K562 (cell line): ENCODE measurements around the gene NUB1. TPM values are rescaled to one million over a fixed set of nuclear protein-coding genes. Genes with fewer than 3 reads are reported as not detected.

ENCODE experiments used
- ATAC-seq: fragments of 200-7000 bp; cut with Tn5 transposase; 3 replicates; pipeline ENCODE4 v1.9.1; 2020; ENCODE audit warnings: moderate library complexity
- BruUV-seq: library from RNA; stranded (reverse); fragments of 400-500 nt; replicated peaks from 2 replicates; lab custom pipeline; 2021; lab: Mats Ljungman, UMichigan
- CTCF ChIA-PET: fragments of 300-600 bp; formaldehyde crosslinking; extraction: SDS; loops from one replicate; lab custom pipeline; 2021; ENCODE audit warnings: low intra/inter-chr PET ratio; lab: Yijun Ruan, JAX
- POLR2A ChIA-PET: fragments of 300-600, 350-650 bp; sonication (Branson Sonifier 250); formaldehyde crosslinking; extraction: SDS; loops from one replicate; lab custom pipeline; 2021; ENCODE audit warnings: antibody characterized with exemption, inconsistent platforms; lab: Yijun Ruan, JAX
- DNase-seq, 4 experiments: peaks; one replicate each; pipeline versions ENCODE4 v3.0.0 to v3.0.0-alpha.2; 2011 to 2018; ENCODE audit warnings: low spot score in 3 of 4, mixed read lengths in 3 of 4; ENCODE audit errors: extremely low read depth in 1 of 4
- FAIRE-seq: peaks from 2 replicates; lab custom pipeline; 2011; peaks lifted over from hg19 to GRCh38; lab: Jason Lieb, UNC
- H2AFZ ChIP-seq: 2 replicates; pipeline ENCODE4 v1.6.0; 2011; ENCODE audit warnings: low read depth, low read length, control low read depth, inconsistent platforms
- H3K27ac ChIP-seq: fragments of 200-600 bp; 3 replicates; pipeline ENCODE4 v1.8.0; 2011; ENCODE audit warnings: low read depth, mild to moderate bottlenecking, control low read depth, inconsistent platforms, low read length, moderate library complexity, mixed read lengths; ENCODE audit errors: extremely low read depth
- H3K27me3 ChIP-seq, 2 experiments: fragments of 300-600 bp in 1 of 2; 2 replicates in 1 of 2; 3 replicates in 1 of 2; pipeline versions ENCODE4 v1.6.0 to v1.8.0; 2011; ENCODE audit warnings: inconsistent platforms in 2 of 2, low read length in 2 of 2, mild to moderate bottlenecking in 1 of 2, mixed read lengths in 1 of 2, moderate library complexity in 1 of 2; ENCODE audit not compliant: control insufficient read depth in 2 of 2, insufficient read depth in 2 of 2
- H3K36me3 ChIP-seq: fragments of 300-600 bp; 3 replicates; pipeline ENCODE4 v1.8.0; 2011; ENCODE audit warnings: mild to moderate bottlenecking, low read length, inconsistent platforms; ENCODE audit not compliant: control insufficient read depth, insufficient read depth
- H3K4me1 ChIP-seq, 2 experiments: fragments of 200-600 bp in 1 of 2; replicated peaks in 1 of 2; 2 replicates in 1 of 2; 3 replicates in 1 of 2; pipeline versions ENCODE4 v1.5.1 to v1.8.0; 2011; ENCODE audit warnings: inconsistent platforms in 2 of 2, low read length in 2 of 2, mild to moderate bottlenecking in 1 of 2, mixed read lengths in 1 of 2, moderate library complexity in 1 of 2; ENCODE audit not compliant: control insufficient read depth in 2 of 2, insufficient read depth in 2 of 2
- H3K4me2 ChIP-seq: 2 replicates; pipeline ENCODE4 v1.6.1; 2011; ENCODE audit warnings: low read length, control low read depth, inconsistent platforms, mixed read lengths; ENCODE audit not compliant: insufficient read depth
- H3K4me3 ChIP-seq: fragments of 200-600 bp; sonication (generic), shearing (Covaris generic); 2 replicates; pipeline ENCODE4 v1.5.1; 2016; ENCODE audit warnings: control low read depth, inconsistent platforms
- H3K79me2 ChIP-seq: fragments of 200-600 bp; 3 replicates; pipeline ENCODE4 v1.8.0; 2011; ENCODE audit warnings: low read length, inconsistent platforms; ENCODE audit not compliant: control insufficient read depth, insufficient read depth
- H3K9ac ChIP-seq, 2 experiments: 2 replicates each; pipeline versions ENCODE4 v1.6.0 to v1.6.1; 2011; ENCODE audit warnings: low read depth in 2 of 2, low read length in 2 of 2, control low read depth in 1 of 2, inconsistent platforms in 1 of 2, mild to moderate bottlenecking in 1 of 2, mixed read lengths in 1 of 2; ENCODE audit not compliant: insufficient read depth in 1 of 2
- H3K9me1 ChIP-seq: one replicate; pipeline ENCODE4 v1.6.0; 2011; ENCODE audit warnings: inconsistent platforms, mild to moderate bottlenecking, low read length, moderate library complexity; ENCODE audit not compliant: control insufficient read depth, insufficient read depth
- H3K9me3 ChIP-seq: replicated peaks from 2 replicates; pipeline ENCODE4 v1.5.1; 2011; ENCODE audit warnings: low read depth, low read length, inconsistent platforms; ENCODE audit not compliant: control insufficient read depth, insufficient read depth
- H4K20me1 ChIP-seq: replicated peaks from 2 replicates; pipeline ENCODE4 v1.6.1; 2011; ENCODE audit warnings: low read length, inconsistent platforms, mixed read lengths; ENCODE audit not compliant: control insufficient read depth, insufficient read depth
- ZC3H11A ChIP-seq: IDR thresholded peaks from 2 replicates; pipeline ENCODE4 v1.6.1; 2012; ENCODE audit warnings: low read depth, low read length, improper control_type of control experiment
- ZNF707 ChIP-seq: fragments of 250-450 bp; sonication (Bioruptor Pico); conservative IDR thresholded peaks from 2 replicates; pipeline ENCODE4 v1.8.0; 2022; ENCODE audit warnings: inconsistent platforms, mild to moderate bottlenecking, moderate library complexity
- WGBS: fragments of 100-300 bp; shearing (Covaris generic); methylation state at CpG from one replicate; pipeline ENCODE4 v1.1.6; 2016; ENCODE audit warnings: low coverage, mixed read lengths; ENCODE audit not compliant: insufficient coverage; ENCODE audit errors: missing lambda C conversion rate; 5-methylcytosine and 5-hydroxymethylcytosine counted together
- in situ Hi-C: fragments of 300-500 bp; cut with MboI; formaldehyde crosslinking; loops from 4 replicates; pipeline ENCODE4 v1.15.0; 2018; ENCODE audit warnings: inconsistent platforms, mixed read lengths
- intact Hi-C: fragments of 100-400 bp; cut with micrococcal nuclease; formaldehyde crosslinking; loops from 2 replicates; pipeline ENCODE4 v1.14.2; 2022
- polyA plus RNA-seq, 8 experiments: library from polyadenylated mRNA; depleted of rRNA in 4 of 8; stranded (reverse) in 5 of 8; unstranded in 3 of 8; fragments of >200 nt; fragmentation: Nextera tagmentation in 2 of 8; fragmentation: Illumina TruSeq in 1 of 8; extraction: Ambion mirVana in 2 of 8; extraction: Trizol in 1 of 8; gene quantifications; 2 replicates each; pipeline versions ENCODE4 v1.2.1 to v1.2.3, GENCODE V29; 2011 to 2014; ENCODE audit warnings: inconsistent platforms in 1 of 8, missing spikeins in 1 of 8
- total RNA-seq, 7 experiments: library from RNA; depleted of rRNA in 6 of 7; stranded (reverse); fragments of >200 nt in 6 of 7; fragmentation: Illumina TruSeq in 2 of 7; extraction: Trizol in 2 of 7; gene quantifications; 2 replicates each; pipeline versions ENCODE4 v1.2.1 to v1.2.3, GENCODE V29; 2011 to 2021; ENCODE audit warnings: low replicate concordance in 1 of 7
- TF ChIP-seq, protein P1 (sequence below): sonication (generic); formaldehyde crosslinking; IDR thresholded peaks from 2 replicates; pipeline ENCODE4 v1.8.1; 2023; ENCODE audit warnings: mild to moderate bottlenecking, missing genetic modification reagents
- TF ChIP-seq, protein P2 (sequence below): IDR thresholded peaks from 2 replicates; pipeline ENCODE4 v1.6.1; 2014; ENCODE audit warnings: antibody characterized with exemption
- TF ChIP-seq, protein P3 (sequence below): fragments of 450-650 bp; IDR thresholded peaks from 2 replicates; pipeline ENCODE4 v1.6.1; 2016
- TF ChIP-seq, protein P4 (sequence below): fragments of 450-650 bp; IDR thresholded peaks from 2 replicates; pipeline ENCODE4 v1.6.1; 2016; ENCODE audit warnings: missing biosample characterization, missing genetic modification characterization

Gene NUB1
- total and polyA plus RNA-seq, 9 of the 15 experiments (the other 6 are each of a cell fraction or from before 2014, with no cell fraction given) = 43.2 to 159 (median 85.2) TPM

DNA sequence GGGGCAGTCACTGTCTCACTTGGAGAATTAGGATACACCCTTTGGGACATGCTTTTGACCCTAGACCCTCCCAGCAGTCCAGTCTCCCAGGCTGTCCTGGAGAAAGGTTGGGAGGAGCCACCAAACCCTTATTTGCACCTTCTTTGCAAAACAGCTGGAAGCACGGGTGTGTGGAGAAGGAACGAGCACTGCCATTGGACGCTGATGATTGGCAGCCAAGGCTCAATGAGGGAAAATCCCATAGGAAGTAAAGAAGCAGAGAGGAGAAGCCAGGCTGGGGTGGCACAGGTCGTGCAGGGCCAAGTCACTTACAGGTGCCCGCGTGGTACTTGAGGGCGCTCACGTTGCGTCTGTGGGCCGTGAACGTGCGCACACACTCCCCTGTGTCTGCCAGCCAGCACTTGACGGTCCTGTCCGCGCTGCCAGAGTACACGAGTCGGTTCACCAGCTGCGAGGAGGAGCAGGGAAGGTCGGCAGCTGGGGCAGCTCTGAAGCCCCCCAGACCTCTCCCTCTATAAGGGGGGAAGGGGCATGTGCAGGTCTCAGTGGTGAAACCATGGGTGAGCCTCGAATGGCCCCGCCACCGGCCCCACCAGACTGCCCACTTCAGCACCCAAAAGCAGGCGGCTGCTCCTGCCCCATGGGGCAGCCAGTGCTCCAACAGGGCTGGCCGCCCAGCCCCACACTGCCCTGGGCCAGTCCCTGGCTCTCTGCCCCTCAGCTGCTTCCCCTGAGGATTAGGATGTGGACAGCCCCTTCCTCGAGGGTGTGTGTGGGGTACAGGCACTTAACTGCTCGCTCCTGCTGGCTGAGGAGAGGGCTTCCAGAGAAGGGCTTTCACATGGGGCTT is 43.4 kb downstream of the NUB1 start:
- Histone ChIP-seq H3K9me3 (no peaks in the 10 kb centered on the region), H3K79me2 (no peaks in the 10 kb centered on the region), H2AFZ (no peak overlapping the region), H3K27ac (no peak overlapping the region), H4K20me1 (no peaks in the 10 kb centered on the region), H3K4me2 (no peak overlapping the region), H3K36me3 (no peaks in the 10 kb centered on the region), H3K4me1 (peaks cover 0 to 59% of the 10 kb centered on the region in 2 experiments; a peak in 1 of 5 replicates), H3K4me3 (no peak overlapping the region), H3K9ac (peak overlapping the region in 1 of 2 experiments; percentile 78; a peak in 2 of 4 replicates), H3K9me1 (no peaks in the 10 kb centered on the region), H3K27me3 (peaks cover 15 to 75% of the 10 kb centered on the region in 2 experiments; a peak in 4 of 5 replicates)
- FAIRE-seq (no peak), DNase-seq (no peak), ATAC-seq (no peak; the same call in 1 of the 3 replicates)
- no TSS peak for BruUV-seq
- POLR2A ChIA-PET = interaction anchor here (2.0 kb wide), 1 partner anchor 8 kb away, joined by 7 read pairs; no protein-coding TSS in a partner anchor
- intact Hi-C loops = no loop called here
- WGBS = 35% methylated on average over 26 of the region's 26 CpGs
- CTCF ChIA-PET = no interaction called here
- TF ChIP-seq, protein P1, sequence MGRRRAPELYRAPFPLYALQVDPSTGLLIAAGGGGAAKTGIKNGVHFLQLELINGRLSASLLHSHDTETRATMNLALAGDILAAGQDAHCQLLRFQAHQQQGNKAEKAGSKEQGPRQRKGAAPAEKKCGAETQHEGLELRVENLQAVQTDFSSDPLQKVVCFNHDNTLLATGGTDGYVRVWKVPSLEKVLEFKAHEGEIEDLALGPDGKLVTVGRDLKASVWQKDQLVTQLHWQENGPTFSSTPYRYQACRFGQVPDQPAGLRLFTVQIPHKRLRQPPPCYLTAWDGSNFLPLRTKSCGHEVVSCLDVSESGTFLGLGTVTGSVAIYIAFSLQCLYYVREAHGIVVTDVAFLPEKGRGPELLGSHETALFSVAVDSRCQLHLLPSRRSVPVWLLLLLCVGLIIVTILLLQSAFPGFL (CRISPR knock-in tag) = no peak
- TF ChIP-seq ZC3H11A (no peak), ZNF707 (no peak)
- TF ChIP-seq, protein P2, sequence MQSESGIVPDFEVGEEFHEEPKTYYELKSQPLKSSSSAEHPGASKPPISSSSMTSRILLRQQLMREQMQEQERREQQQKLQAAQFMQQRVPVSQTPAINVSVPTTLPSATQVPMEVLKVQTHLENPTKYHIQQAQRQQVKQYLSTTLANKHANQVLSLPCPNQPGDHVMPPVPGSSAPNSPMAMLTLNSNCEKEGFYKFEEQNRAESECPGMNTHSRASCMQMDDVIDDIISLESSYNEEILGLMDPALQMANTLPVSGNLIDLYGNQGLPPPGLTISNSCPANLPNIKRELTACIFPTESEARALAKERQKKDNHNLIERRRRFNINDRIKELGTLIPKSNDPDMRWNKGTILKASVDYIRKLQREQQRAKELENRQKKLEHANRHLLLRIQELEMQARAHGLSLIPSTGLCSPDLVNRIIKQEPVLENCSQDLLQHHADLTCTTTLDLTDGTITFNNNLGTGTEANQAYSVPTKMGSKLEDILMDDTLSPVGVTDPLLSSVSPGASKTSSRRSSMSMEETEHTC = no peak
- TF ChIP-seq, protein P3, sequence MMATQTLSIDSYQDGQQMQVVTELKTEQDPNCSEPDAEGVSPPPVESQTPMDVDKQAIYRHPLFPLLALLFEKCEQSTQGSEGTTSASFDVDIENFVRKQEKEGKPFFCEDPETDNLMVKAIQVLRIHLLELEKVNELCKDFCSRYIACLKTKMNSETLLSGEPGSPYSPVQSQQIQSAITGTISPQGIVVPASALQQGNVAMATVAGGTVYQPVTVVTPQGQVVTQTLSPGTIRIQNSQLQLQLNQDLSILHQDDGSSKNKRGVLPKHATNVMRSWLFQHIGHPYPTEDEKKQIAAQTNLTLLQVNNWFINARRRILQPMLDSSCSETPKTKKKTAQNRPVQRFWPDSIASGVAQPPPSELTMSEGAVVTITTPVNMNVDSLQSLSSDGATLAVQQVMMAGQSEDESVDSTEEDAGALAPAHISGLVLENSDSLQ = peak; percentile 24; the same call in 1 of the 2 replicates
- TF ChIP-seq, protein P4, sequence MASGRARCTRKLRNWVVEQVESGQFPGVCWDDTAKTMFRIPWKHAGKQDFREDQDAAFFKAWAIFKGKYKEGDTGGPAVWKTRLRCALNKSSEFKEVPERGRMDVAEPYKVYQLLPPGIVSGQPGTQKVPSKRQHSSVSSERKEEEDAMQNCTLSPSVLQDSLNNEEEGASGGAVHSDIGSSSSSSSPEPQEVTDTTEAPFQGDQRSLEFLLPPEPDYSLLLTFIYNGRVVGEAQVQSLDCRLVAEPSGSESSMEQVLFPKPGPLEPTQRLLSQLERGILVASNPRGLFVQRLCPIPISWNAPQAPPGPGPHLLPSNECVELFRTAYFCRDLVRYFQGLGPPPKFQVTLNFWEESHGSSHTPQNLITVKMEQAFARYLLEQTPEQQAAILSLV (tag) = no peak
- TF ChIP-seq, all 486 proteins: peak for 1
- in situ Hi-C loops = no loop called here
